Stimulated activated naive CD8-positive, alpha-beta T cell treated with anti-CD3 and anti-CD28 coated beads, Interleukin-15, Interleukin-2, amounts not matched to agents 100 ng/mL and 50 ng/mL, for 24 hours (primary cell): Measurements from ENCODE around the gene CPN2.

Source experiments
- H3K27ac Mint-ChIP-seq: one replicate; pipeline ENCODE4 v1.8.0; 2021; ENCODE audit warnings: mild to moderate bottlenecking, mixed read lengths
- H3K27me3 Mint-ChIP-seq: one replicate; pipeline ENCODE4 v1.8.0; 2021; ENCODE audit warnings: mixed read lengths
- H3K36me3 Mint-ChIP-seq: one replicate; pipeline ENCODE4 v1.8.0; 2021; ENCODE audit warnings: low read depth, mixed read lengths
- H3K4me1 Mint-ChIP-seq: one replicate; pipeline ENCODE4 v1.8.0; 2021; ENCODE audit warnings: low read depth, mixed read lengths
- H3K4me3 Mint-ChIP-seq: one replicate; pipeline ENCODE4 v1.8.0; 2021; ENCODE audit warnings: mild to moderate bottlenecking, mixed read lengths
- H3K9me3 Mint-ChIP-seq: one replicate; pipeline ENCODE4 v1.8.0; 2021; ENCODE audit warnings: mixed read lengths

Gene CPN2

GRCh38 chr3:194310060-194310835 lies 40.9 kb downstream of the CPN2 start:
- Mint-ChIP-seq H3K9me3 (no peaks in the 10 kb centered on the region), H3K4me3 (no peak overlapping the region), H3K4me1 (peaks cover 38% of the 10 kb centered on the region), H3K27me3 (peaks cover 27% of the 10 kb centered on the region), H3K27ac (no peak overlapping the region), H3K36me3 (no peaks in the 10 kb centered on the region)

GRCh38 chr3:194308601-194309449 lies 42.3 kb downstream of the CPN2 start:
- Mint-ChIP-seq H3K36me3 (no peaks in the 10 kb centered on the region), H3K27ac (no peak overlapping the region)

GRCh38 chr3:194307849-194308248 lies 43.3 kb downstream of the CPN2 start:
- H3K4me1 Mint-ChIP-seq = peaks cover 39% of the 10 kb centered on the region
- H3K4me3 Mint-ChIP-seq = no peak overlapping the region
- no peak overlapping the region for H3K27ac Mint-ChIP-seq
- no peaks in the 10 kb centered on the region for H3K36me3 Mint-ChIP-seq
- peaks cover 18% of the 10 kb centered on the region for H3K27me3 Mint-ChIP-seq
- H3K9me3 Mint-ChIP-seq = peaks cover 5% of the 10 kb centered on the region

More at GRCh38 chr3:194308601-194309449, 42.3 kb downstream of the CPN2 start:
- no peak overlapping the region for H3K4me3 Mint-ChIP-seq
- H3K27me3 Mint-ChIP-seq = peaks cover 18% of the 10 kb centered on the region
- peaks cover 5% of the 10 kb centered on the region for H3K9me3 Mint-ChIP-seq
- peaks cover 39% of the 10 kb centered on the region for H3K4me1 Mint-ChIP-seq

- H3K27ac Mint-ChIP-seq = no peak overlapping the region
- H3K4me3 Mint-ChIP-seq = peak overlapping the region; percentile 46
- peaks cover 5% of the 10 kb centered on the region for H3K9me3 Mint-ChIP-seq
- peaks cover 12% of the 10 kb centered on the region for H3K27me3 Mint-ChIP-seq
- H3K4me1 Mint-ChIP-seq = peaks cover 39% of the 10 kb centered on the region
- H3K36me3 Mint-ChIP-seq = no peaks in the 10 kb centered on the region
Measured at GRCh38 chr3:194306771-194307640, 44.1 kb downstream of the CPN2 start.

GRCh38 chr3:194306109-194306686 lies 44.9 kb downstream of the CPN2 start:
- peaks cover 39% of the 10 kb centered on the region for H3K4me1 Mint-ChIP-seq
- no peaks in the 10 kb centered on the region for H3K36me3 Mint-ChIP-seq
- no peak overlapping the region for H3K27ac Mint-ChIP-seq
- H3K9me3 Mint-ChIP-seq = peaks cover 5% of the 10 kb centered on the region
- H3K4me3 Mint-ChIP-seq = peak overlapping the region; percentile 46
- peaks cover 12% of the 10 kb centered on the region for H3K27me3 Mint-ChIP-seq

GRCh38 chr3:194305356-194306108 lies 45.6 kb downstream of the CPN2 start:
- H3K36me3 Mint-ChIP-seq = no peaks in the 10 kb centered on the region
- H3K4me1 Mint-ChIP-seq = peaks cover 39% of the 10 kb centered on the region
- peaks cover 5% of the 10 kb centered on the region for H3K9me3 Mint-ChIP-seq
- no peak overlapping the region for H3K27ac Mint-ChIP-seq
- peaks cover 8% of the 10 kb centered on the region for H3K27me3 Mint-ChIP-seq
- no peak overlapping the region for H3K4me3 Mint-ChIP-seq

GRCh38 chr3:194304186-194304917 lies 46.8 kb downstream of the CPN2 start:
- no peak overlapping the region for H3K27ac Mint-ChIP-seq
- H3K4me1 Mint-ChIP-seq = peaks cover 44% of the 10 kb centered on the region
- H3K27me3 Mint-ChIP-seq = peaks cover 8% of the 10 kb centered on the region
- no peaks in the 10 kb centered on the region for H3K36me3 Mint-ChIP-seq
- H3K9me3 Mint-ChIP-seq = peaks cover 5% of the 10 kb centered on the region
- no peak overlapping the region for H3K4me3 Mint-ChIP-seq

- H3K27ac Mint-ChIP-seq = no peak overlapping the region
- H3K9me3 Mint-ChIP-seq = peaks cover 5% of the 10 kb centered on the region
- peaks cover 4% of the 10 kb centered on the region for H3K27me3 Mint-ChIP-seq
- no peak overlapping the region for H3K4me3 Mint-ChIP-seq
- H3K36me3 Mint-ChIP-seq = no peaks in the 10 kb centered on the region
- peaks cover 43% of the 10 kb centered on the region for H3K4me1 Mint-ChIP-seq
Measured at GRCh38 chr3:194303749-194304148, 47.4 kb downstream of the CPN2 start.

GRCh38 chr3:194301730-194302129 lies 49.4 kb downstream of the CPN2 start:
- H3K4me1 Mint-ChIP-seq = peaks cover 27% of the 10 kb centered on the region
- H3K9me3 Mint-ChIP-seq = peaks cover 5% of the 10 kb centered on the region
- H3K27ac Mint-ChIP-seq = no peak overlapping the region
- no peak overlapping the region for H3K4me3 Mint-ChIP-seq
- H3K27me3 Mint-ChIP-seq = peaks cover 4% of the 10 kb centered on the region
- no peaks in the 10 kb centered on the region for H3K36me3 Mint-ChIP-seq

- Mint-ChIP-seq H3K27me3 (peaks cover 8% of the 10 kb centered on the region), H3K4me3 (no peak overlapping the region), H3K4me1 (peaks cover 19% of the 10 kb centered on the region), H3K36me3 (no peaks in the 10 kb centered on the region), H3K27ac (no peak overlapping the region), H3K9me3 (peaks cover 5% of the 10 kb centered on the region)
Measured at GRCh38 chr3:194300936-194301335, 50.2 kb downstream of the CPN2 start.

- peaks cover 8% of the 10 kb centered on the region for H3K27me3 Mint-ChIP-seq
- H3K4me3 Mint-ChIP-seq = no peak overlapping the region
- no peak overlapping the region for H3K27ac Mint-ChIP-seq
- no peaks in the 10 kb centered on the region for H3K36me3 Mint-ChIP-seq
- peaks cover 15% of the 10 kb centered on the region for H3K4me1 Mint-ChIP-seq
- H3K9me3 Mint-ChIP-seq = peaks cover 5% of the 10 kb centered on the region
Measured at GRCh38 chr3:194300382-194300758, 50.8 kb downstream of the CPN2 start.

GRCh38 chr3:194298331-194299227 lies 52.5 kb downstream of the CPN2 start:
- Mint-ChIP-seq H3K27ac (no peak overlapping the region), H3K4me3 (peak overlapping the region; percentile 8), H3K36me3 (no peaks in the 10 kb centered on the region)

More at GRCh38 chr3:194298331-194299227, 52.5 kb downstream of the CPN2 start:
- Mint-ChIP-seq H3K9me3 (no peaks in the 10 kb centered on the region), H3K4me1 (peaks cover 9% of the 10 kb centered on the region), H3K27me3 (peaks cover 17% of the 10 kb centered on the region)
